ENCODE data around the gene LENG9. TPM values are rescaled to one million over a fixed set of nuclear protein-coding genes. Genes with fewer than 3 reads are reported as not detected.
"Not testable (repeated sequence)": the region's sequence is repeated elsewhere in the genome, so short reads cannot be mapped to it uniquely, and the experiment has no call there.

Gene LENG9
- polyA plus RNA-seq, 2 of the 4 experiments (the other 2 are of a cell fraction), result 1.9 to 4.1 TPM

DNA sequence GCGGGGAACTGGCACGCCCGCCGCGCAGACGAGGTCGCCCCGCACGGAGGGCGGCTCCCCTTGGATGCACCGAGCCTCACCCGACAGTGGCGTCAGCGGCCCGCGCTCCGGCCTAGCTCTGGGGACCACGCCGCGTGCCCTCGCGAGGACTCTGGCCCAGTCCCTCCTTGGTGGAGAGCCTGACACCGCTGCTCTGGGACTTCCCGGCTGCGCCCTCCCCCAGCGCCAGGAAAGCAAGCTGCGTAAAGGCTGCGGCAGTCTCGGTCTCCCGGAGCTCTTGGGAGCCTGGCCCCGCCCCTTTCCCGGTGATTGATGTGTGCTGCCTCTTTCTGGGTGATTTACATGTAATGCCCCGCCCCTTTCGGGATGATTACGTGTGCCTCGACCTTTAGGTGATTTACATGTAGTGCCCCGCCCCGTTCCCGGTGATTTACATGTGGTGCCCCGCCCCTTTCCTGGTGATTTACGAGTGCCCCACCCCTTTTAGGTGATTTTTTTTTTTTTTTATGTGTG lies at the start of gene LENG9 (continued):
- TF ChIP-seq, protein P1, sequence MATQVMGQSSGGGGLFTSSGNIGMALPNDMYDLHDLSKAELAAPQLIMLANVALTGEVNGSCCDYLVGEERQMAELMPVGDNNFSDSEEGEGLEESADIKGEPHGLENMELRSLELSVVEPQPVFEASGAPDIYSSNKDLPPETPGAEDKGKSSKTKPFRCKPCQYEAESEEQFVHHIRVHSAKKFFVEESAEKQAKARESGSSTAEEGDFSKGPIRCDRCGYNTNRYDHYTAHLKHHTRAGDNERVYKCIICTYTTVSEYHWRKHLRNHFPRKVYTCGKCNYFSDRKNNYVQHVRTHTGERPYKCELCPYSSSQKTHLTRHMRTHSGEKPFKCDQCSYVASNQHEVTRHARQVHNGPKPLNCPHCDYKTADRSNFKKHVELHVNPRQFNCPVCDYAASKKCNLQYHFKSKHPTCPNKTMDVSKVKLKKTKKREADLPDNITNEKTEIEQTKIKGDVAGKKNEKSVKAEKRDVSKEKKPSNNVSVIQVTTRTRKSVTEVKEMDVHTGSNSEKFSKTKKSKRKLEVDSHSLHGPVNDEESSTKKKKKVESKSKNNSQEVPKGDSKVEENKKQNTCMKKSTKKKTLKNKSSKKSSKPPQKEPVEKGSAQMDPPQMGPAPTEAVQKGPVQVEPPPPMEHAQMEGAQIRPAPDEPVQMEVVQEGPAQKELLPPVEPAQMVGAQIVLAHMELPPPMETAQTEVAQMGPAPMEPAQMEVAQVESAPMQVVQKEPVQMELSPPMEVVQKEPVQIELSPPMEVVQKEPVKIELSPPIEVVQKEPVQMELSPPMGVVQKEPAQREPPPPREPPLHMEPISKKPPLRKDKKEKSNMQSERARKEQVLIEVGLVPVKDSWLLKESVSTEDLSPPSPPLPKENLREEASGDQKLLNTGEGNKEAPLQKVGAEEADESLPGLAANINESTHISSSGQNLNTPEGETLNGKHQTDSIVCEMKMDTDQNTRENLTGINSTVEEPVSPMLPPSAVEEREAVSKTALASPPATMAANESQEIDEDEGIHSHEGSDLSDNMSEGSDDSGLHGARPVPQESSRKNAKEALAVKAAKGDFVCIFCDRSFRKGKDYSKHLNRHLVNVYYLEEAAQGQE (IDR thresholded peaks at IDR 0.05), result no peak
- no peak for TF ChIP-seq CHD4 (IDR thresholded peaks at IDR 0.05; ENCODE audit: borderline replicate concordance)
- no peak for TF ChIP-seq HOXB13 (CRISPR knock-in tag; IDR thresholded peaks at IDR 0.05; ENCODE audit: low read depth)
- TF ChIP-seq NFE2L2 (conservative IDR thresholded peaks at IDR 0.05; ENCODE audit: low read length), result no peak
- TF ChIP-seq SMC3 (IDR thresholded peaks at IDR 0.05), result no peak
- TF ChIP-seq EP300 (IDR thresholded peaks at IDR 0.05), result no peak
- TF ChIP-seq ZFP36 (IDR thresholded peaks at IDR 0.05; ENCODE audit: borderline replicate concordance, partially characterized antibody), result no peak
- TF ChIP-seq NR3C1 (IDR thresholded peaks at IDR 0.05), result no peak
- peak; percentile 80; the same call in 1 of the 2 replicates for TF ChIP-seq MYC (IDR thresholded peaks at IDR 0.05; ENCODE audit: borderline replicate concordance, low read length)
- no peak for TF ChIP-seq ZSCAN20 (CRISPR knock-in tag; IDR thresholded peaks at IDR 0.05)
- TF ChIP-seq, protein P2, sequence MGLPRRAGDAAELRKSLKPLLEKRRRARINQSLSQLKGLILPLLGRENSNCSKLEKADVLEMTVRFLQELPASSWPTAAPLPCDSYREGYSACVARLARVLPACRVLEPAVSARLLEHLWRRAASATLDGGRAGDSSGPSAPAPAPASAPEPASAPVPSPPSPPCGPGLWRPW (IDR thresholded peaks at IDR 0.05), result no peak
- TF ChIP-seq KDM1A (IDR thresholded peaks at IDR 0.05; ENCODE audit: low read depth), result no peak
- TF ChIP-seq, protein P3, sequence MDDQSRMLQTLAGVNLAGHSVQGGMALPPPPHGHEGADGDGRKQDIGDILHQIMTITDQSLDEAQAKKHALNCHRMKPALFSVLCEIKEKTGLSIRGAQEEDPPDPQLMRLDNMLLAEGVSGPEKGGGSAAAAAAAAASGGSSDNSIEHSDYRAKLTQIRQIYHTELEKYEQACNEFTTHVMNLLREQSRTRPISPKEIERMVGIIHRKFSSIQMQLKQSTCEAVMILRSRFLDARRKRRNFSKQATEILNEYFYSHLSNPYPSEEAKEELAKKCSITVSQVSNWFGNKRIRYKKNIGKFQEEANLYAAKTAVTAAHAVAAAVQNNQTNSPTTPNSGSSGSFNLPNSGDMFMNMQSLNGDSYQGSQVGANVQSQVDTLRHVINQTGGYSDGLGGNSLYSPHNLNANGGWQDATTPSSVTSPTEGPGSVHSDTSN (IDR thresholded peaks at IDR 0.05), result peak; percentile 73; the same call in 1 of the 2 replicates
- TF ChIP-seq JUN (IDR thresholded peaks at IDR 0.05), result no peak; a peak in 2 of 5 replicates
- no peak for TF ChIP-seq RNF2 (IDR thresholded peaks at IDR 0.05; ENCODE audit: borderline replicate concordance, low read depth)
- no peak for TF ChIP-seq JUNB (IDR thresholded peaks at IDR 0.05)
- TF ChIP-seq HEYL (CRISPR knock-in tag; IDR thresholded peaks at IDR 0.05), result no peak
- no peak for TF ChIP-seq SREBF2 (IDR thresholded peaks at IDR 0.05)
- TF ChIP-seq HOXA7 (CRISPR knock-in tag; IDR thresholded peaks at IDR 0.05), result no peak
- TF ChIP-seq RFX5 (IDR thresholded peaks at IDR 0.05), result no peak
- TF ChIP-seq HOXB5 (CRISPR knock-in tag; IDR thresholded peaks at IDR 0.05), result peak; percentile 97
- no peak for TF ChIP-seq BHLHE40 (IDR thresholded peaks at IDR 0.05; ENCODE audit: low read depth, low read length)
- peak; percentile 71; the same call in 1 of the 2 replicates for TF ChIP-seq RARB (CRISPR knock-in tag; IDR thresholded peaks at IDR 0.05)
- TF ChIP-seq MAFK (IDR thresholded peaks at IDR 0.05; ENCODE audit: partially characterized antibody), result no peak
- TF ChIP-seq, protein P4, sequence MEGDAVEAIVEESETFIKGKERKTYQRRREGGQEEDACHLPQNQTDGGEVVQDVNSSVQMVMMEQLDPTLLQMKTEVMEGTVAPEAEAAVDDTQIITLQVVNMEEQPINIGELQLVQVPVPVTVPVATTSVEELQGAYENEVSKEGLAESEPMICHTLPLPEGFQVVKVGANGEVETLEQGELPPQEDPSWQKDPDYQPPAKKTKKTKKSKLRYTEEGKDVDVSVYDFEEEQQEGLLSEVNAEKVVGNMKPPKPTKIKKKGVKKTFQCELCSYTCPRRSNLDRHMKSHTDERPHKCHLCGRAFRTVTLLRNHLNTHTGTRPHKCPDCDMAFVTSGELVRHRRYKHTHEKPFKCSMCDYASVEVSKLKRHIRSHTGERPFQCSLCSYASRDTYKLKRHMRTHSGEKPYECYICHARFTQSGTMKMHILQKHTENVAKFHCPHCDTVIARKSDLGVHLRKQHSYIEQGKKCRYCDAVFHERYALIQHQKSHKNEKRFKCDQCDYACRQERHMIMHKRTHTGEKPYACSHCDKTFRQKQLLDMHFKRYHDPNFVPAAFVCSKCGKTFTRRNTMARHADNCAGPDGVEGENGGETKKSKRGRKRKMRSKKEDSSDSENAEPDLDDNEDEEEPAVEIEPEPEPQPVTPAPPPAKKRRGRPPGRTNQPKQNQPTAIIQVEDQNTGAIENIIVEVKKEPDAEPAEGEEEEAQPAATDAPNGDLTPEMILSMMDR (IDR thresholded peaks at IDR 0.05), result no peak
- TF ChIP-seq CHD2 (IDR thresholded peaks at IDR 0.05; ENCODE audit: low read length, partially characterized antibody), result peak; percentile 56

DNA sequence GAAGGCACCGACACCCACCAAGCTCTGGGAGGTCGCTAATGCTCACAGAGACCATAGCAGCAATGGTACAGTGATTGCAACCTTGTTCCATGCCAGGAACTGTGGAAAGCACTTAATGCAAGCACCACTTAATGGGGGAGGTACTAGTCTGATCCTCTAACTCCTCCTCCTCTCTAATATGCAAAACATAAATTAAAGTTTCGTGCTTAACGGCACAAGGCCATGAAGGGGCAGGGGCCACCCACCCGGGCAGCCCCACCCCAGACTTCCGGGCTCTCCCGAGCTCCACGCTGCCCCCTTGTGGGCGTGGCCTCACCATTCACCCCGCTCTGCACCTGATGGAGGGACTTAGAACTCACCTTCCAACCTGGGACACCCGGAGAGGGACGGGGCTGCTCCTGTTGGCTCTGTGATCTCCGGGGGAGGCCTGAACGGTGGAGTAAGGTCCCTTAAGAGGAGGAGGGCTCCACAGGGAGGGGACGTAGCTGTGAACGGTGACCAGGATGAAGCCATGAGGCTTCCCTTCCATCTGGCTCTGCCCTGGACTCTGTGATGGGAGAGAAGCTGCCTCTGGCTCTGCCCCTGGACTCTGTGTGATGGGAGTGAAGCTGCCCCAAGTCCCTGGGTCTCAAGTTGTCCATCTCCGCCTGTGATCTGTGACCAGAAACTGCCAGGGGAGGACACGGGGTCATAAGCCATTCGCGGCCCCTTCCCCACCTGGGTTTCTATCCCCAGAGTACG lies 45.8 kb upstream of the LENG9 start:
- FAIRE-seq, result peak; percentile 63
- H3K27ac ChIP-seq; H3K4me2 ChIP-seq; H3K9me3 ChIP-seq; H3K4me1 ChIP-seq; H3K4me3 ChIP-seq; POLR2A ChIA-PET; DNase-seq (ENCODE audit: low read depth in 1 of 2, low spot score in 1 of 2); CTCF ChIA-PET: not testable (repeated sequence)
- 0% methylated on average over 4 of the region's 21 CpGs for whole genome bisulfite sequencing (ENCODE audit: missing lambda C conversion rate)
- peak; percentile 65 to 83 for ATAC-seq

DNA sequence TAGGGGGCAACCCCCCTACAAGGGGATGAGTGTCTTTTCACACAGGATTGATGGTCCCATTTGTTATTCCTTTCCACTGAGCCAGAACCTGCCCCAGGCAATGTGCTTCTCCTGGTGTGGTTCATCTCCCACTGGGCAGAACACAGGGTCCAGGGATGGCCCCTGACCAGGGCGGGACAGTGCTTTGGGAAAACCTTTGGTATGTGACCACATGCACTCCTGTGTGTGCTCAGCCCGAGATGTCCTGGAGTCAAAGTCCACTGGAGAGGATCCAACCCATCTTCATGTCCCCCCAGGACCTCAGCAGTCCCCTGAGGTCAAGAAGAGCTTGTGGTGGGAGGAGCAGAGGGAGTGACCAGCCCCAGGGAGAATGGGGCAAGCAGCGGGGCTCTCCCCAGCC lies 44.9 kb upstream of the LENG9 start:
- CTCF ChIA-PET; DNase-seq (ENCODE audit: low read depth in 1 of 2, low spot score in 1 of 2); H3K27ac ChIP-seq; H3K4me3 ChIP-seq; FAIRE-seq; H3K4me1 ChIP-seq; H3K9me3 ChIP-seq; POLR2A ChIA-PET; H3K4me2 ChIP-seq: not testable (repeated sequence)
- WGBS (ENCODE audit: missing lambda C conversion rate), result 25% methylated on average over 2 of the region's 3 CpGs
- ATAC-seq, result peak in 1 of 2 experiments; percentile 10; a peak in 1 of 6 replicates
